ENCODE data around the gene RNU7-1.
A peak's percentile ranks its signal among the peaks of the same experiment; 100 is the strongest.

The RNU7-1 gene

DNA sequence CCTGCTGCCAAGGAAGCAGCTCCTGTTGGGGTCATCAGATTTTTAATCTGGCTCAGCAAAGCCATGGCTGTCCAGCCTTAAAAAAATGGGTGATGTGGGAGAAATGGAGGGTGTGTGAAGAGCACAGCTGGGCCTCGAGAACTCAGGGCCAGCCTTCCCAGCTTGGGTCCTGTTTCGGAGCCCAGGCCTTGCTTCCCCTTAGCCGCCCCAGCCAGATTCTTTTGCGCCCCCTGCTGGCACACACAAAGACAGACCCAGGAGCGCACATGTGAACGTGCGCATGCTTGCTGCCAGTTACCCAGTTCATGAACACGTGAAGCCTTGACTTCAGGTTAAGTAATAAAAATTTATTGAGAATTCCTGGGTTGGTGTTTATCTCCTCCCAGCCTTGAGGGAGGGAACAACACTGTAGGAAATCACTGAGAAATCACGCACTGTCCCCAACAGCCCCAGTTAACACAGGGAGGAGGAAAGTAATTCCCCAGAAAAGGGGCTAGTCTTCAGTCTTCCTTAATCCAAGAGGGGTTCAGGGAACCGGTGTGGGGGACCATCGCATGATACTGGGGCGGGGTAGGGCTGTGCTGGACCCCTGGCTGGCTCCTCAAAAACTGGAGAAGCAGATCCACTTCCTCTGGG is 21.5 kb downstream of the RNU7-1 start:
- peak; percentile 83 for DNase-seq (ENCODE audit: low read depth)

DNA sequence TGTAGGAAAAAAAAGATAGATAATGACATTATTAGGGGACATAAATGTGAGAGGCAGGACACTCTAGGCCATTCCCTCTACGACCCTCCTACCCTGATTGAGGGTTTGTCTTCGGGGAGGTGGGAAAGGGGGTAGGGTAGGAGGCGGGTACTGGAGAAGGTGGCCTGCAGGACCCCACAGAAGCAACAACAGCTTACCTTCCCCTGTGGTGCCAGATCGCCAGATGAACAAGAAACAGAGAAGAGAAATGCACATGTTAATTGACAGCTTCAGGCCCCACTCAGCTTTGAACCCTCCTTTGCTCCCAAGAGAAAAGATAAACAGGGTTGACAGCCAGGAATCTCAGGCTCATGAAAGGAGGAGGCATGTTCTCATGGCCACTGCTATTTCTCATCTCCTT is 22.1 kb downstream of the RNU7-1 start:
- no peak for DNase-seq (ENCODE audit: low read depth)

DNA sequence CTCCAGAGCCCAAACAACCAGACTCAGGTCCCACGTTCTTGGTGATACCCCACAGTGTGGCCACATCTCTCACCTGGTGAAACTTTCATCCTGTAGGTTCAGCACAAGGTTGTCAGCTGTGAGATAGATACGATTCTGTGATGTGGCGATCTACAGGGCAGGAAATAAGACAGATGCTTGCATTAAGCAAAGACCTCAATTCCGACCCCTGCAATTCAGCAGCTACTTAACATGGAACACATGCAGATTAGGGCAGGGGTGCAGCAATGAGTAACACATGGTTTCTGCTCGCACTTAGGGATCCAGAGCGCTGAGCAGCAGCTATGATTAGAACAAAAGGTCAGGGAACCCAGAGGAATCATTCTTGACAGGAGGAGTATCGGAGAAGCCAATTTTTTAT is 22.7 kb downstream of the RNU7-1 start:
- DNase-seq (ENCODE audit: low read depth): no peak

DNA sequence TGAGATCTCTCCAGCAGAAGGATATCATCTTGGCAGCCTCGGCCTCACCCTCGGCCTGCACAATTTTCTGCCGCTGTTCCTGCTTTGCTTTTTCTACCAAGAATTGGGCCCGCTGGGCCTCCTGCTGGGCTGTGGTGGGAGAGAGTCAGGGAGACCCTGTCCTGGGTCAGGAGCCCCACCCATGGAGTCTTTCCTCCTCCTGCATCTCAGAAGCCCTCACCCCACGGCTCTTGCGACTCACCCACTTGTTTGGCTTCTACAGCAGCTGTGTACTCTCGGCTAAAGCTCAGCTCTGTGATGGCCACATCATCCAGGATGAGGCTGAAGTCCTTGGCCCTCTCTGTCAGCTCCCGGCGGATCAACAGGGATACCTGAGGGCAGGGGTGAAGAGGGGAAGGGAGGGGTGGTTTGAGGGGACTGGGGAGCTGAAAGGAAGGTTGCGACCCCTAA is 24.1 kb downstream of the RNU7-1 start:
- DNase-seq (ENCODE audit: low read depth): no peak

DNA sequence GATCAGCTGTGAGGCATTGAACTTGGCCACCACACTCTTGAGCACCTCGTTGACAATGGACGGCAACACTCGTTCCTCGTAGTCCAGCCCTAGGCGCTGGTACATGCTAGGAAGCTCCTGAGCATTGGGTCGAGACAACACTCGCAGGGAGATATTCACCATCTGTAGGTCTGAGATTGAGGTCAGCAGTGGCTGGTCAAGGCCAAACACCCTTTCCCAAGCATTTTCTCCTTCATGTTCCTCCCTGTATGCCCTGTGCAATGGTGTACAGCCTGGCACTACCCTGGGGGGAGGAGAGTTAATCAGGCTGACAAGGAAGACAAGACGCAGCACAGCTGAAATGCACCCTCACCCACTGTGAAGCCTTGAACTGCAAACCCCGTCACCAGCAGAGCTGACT is 24.8 kb downstream of the RNU7-1 start:
- DNase-seq (ENCODE audit: low read depth): no peak

DNA sequence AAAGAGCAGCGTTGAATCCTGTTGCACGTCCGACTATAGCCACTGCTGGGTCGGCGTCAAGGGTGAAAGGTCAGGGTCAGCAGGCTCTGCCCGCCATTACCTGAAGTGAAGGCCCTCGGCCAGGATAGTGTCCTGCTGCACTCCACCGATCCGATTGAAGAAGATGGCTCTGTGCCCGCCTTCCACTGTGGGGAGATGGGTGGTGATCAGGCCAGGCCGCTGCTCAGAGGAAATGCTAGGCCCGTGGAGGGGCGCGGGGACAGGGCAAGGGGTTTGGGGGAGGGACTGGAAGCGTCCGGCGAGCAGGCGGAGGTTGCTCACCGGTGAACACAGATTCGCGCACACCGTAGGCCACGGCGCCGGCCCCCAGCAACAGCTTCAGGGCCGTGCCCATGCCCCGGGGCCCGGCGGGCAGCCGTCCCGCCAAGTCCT is 26.5 kb downstream of the RNU7-1 start:
- no peak for DNase-seq (ENCODE audit: low read depth)

DNA sequence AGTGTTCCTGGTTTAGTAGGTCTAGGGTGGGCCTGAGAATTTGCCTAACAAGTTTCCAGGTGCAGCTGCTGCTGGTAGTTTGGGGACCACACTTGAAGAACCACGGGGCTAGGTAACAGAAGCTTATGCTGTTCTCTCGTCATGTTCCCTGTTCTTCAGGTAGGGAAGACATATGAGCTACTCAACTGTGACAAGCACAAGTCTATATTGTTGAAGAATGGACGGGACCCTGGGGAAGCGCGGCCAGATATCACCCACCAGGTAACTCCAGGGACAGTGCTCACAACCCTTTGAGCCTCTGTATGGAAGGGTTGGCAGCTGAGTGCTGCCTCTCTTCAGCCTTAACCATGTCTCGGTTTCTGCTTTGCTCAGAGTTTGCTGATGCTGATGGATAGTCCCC is 30.6 kb downstream of the RNU7-1 start:
- no peak for DNase-seq (ENCODE audit: low read depth)

DNA sequence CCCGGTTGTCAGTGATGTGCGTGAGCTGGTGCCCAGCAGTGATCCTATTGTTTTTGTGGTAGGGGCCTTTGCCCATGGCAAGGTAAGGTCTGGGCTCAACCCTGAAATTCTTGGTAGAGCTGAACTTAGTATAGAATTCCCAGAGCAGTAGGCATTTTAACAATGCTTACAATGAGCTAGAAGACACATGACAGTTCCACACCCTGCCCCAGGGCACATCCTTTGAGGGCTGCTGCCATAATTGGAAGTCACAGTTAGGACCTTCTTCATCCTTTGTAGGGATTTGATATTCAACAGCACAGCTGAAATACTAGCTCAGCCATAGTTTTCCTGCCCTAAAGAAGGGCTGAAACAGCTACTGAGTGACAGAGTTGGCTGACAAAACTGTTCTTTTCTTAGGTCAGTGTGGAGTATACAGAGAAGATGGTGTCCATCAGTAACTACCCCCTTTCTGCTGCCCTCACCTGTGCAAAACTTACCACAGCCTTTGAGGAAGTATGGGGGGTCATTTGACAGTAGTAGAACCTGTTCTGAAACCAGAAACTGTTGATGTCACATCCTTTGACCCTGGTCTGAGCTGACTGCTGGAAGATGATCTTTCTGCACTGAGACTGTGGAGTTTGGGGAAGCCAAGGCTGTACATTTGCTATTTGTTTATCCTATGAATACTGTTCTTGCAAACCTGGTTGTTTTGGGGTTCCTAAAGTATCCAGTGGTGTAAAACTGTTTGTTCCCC is 31.8 kb downstream of the RNU7-1 start:
- no peak for DNase-seq (ENCODE audit: low read depth)

DNA sequence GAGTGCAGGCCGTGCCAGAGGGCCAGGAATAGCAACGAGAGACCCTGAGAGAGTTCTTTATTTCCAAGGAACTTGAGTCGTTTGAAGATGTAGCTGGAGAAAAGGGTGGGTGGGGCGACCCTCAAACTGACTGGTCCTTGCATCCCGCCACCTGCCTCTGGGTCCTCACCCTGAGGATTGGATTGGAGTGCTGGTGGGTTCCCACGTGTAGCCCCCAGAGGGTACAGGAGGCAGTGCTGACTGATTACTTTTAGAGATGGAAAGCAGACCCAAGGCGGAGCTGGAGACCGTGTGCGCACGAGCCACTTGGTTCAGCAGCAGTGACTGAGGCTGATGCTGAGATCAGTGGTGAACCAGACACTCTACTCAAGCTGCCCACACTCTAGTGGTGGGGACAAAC is 34.0 kb downstream of the RNU7-1 start:
- no peak for DNase-seq (ENCODE audit: low read depth)

DNA sequence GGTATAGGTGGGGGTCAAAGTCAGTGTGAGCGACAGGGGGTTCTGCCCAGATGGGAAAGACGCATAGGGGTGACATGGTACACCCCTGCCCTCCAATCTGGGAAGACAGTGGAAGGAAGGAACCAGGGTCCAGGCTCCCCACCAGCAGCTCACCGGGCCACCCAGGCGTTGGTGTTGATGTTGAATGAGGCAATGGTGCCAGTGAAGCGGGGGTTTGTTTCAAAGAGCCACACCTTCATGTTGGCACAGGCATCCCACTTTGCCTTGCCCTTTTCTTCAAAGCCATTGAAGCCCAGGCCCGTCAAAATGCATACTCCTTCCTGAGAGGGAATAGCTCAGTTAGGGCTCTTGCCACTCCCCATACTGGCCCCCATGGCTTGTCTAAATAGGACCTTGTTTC is 34.6 kb downstream of the RNU7-1 start:
- DNase-seq (ENCODE audit: low read depth): no peak

DNA sequence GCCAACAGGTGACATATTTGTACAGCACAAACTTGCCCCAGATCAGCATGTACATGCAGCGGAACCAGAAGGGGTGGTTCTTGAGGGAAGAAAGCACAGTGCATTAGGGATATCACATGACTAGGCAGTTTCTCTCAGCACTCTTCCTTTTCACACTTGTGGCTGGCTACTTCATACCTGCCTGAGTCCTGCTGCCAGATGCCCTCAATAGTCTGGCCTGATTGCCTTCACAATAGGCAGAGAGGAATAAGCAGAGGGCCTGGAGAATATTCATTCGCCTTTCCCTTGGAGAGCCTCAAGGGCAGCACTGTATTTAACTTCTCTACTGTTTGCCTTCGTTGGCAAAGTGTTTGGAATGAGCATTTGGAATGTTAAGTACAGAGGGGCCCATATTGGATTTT is 35.0 kb downstream of the RNU7-1 start:
- no peak for DNase-seq (ENCODE audit: low read depth)

DNA sequence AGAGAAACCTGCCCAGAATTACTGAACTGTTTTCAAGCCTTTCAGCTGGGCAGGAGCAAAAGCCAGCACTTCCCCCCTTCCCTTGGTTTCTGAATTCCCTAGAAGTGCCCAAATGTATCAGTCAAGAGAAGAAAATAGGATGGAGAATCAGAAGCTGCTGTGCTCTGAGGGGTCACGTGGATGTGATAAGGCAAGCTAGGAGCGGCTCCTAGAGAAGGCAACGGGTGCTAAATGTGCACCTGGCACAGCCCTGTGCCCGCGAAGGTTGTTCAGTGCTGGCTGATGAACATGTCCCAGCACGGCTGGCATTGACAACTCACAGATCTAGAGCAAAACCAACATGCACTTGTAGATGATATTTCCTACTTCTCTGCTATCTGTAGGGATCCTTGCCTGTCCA is 35.4 kb downstream of the RNU7-1 start:
- DNase-seq (ENCODE audit: low read depth): no peak

DNA sequence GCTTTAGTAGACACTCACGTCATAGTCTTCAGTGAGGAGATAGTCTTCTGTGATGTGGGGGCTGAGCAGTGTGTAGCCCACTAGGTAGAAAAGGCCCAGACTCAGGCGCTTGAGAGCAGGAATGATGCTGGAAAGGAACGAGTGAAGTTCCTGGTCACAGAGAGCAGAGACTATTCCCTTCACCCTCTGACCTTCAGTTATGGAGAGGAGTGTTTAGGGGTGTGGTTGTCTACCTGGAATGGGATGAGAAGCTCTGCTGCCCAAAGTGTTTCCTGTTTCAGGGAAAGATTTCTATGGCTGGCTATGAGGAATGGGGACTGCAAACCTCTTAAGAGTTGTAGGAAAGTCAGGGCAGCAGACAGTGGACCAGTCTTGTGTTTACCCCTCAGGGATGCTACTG is 35.8 kb downstream of the RNU7-1 start:
- no peak for DNase-seq (ENCODE audit: low read depth)

DNA sequence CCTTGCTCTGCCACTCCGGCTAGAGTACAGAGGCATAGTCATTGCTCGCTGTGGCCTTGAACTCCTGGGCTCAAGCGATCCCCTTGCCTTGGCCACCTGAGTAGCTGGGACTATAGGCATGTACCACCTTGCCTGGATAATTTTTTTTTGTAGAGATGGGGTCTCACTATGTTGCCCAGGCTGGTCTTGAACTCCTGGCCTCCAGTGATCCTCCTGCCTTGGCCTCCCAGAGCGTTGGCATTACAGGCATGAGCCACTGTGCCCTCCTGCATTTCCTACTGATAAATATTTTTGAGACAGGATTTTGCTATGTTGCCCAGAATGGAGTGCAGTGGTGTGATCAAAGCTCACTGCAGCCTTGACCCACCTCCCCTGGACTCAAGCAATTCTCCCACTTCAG is 36.5 kb downstream of the RNU7-1 start:
- DNase-seq (ENCODE audit: low read depth): no peak

DNA sequence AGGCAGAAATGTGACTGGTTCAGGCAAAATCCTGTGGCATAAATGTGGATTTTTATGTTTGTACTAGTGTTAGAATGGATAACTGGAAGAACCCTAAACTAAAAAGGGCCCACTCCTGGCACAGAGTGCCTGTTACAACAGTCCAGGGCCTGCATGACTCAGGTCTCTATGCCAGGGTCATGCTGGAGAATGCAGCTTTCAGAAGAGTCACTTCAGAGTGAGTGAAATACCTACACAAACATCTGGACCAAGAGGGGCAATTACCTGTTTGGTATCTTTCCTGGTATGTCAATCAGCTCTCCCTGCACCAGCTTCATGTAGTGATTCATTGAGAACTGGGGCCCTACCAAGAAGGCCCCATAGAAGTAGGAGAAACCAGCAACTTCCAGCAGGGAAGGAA is 37.1 kb downstream of the RNU7-1 start:
- DNase-seq (ENCODE audit: low read depth): no peak

DNA sequence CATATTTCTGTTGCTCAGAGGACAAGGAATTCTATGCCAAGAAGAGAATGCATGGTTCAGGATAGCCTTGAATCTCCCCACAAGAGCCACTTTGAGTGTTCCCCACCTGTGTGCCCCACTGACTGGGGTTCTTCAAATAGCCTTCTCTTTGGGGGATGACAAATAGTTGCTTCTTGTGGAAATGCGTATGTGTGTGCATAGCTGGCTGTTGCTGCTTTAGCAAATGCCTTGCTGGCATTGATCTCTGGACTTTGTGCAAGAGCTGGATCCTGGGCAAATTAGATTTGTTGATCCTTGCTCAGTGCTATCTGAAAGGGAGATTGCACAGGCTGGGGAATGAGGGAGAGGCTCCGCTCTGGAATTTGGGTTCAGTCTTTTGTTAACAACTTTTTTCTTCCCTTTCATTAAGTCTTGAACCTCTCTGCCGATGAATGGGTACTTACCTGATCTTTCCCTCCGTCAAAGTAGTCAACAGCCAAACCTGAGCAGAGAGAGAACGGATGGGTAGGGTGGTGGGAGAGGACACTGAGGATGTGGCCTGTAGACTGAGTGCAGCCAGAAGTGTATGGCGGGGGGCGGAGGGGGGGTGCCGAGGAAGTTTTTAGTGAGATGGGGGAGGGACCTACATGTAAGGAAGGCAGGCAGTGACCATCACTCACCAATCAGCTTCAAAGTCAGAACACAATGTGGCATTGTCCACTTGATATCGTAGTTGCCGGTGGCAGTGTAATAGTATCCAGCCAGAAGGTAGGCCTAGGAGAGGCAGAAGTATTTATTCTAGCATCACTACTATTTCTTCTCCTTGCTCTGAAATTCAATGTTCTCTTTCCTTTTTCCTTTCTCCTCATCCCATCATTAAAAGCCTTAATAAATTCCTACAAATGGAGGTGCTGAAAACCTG is 37.8 kb downstream of the RNU7-1 start:
- no peak for DNase-seq (ENCODE audit: low read depth)

DNA sequence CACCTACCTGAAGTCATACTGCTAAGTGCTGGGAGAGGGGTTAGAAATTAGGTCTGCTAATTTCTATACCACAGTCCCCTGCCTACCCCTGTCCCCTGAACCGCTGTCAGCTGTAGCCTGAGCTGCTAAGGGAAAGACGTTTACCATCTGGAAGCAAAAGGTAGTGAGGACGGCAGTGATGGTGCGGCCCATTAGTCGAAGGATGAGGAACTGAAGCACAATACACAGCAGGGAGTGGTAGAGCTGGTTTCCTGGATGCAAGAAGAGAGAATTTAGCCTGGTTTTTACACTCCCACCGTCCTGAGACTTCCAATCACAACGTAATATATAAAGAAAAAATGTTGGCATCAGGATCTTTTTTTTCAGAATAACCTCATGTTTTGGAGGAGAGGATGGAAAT is 38.9 kb downstream of the RNU7-1 start:
- no peak for DNase-seq (ENCODE audit: low read depth)

DNA sequence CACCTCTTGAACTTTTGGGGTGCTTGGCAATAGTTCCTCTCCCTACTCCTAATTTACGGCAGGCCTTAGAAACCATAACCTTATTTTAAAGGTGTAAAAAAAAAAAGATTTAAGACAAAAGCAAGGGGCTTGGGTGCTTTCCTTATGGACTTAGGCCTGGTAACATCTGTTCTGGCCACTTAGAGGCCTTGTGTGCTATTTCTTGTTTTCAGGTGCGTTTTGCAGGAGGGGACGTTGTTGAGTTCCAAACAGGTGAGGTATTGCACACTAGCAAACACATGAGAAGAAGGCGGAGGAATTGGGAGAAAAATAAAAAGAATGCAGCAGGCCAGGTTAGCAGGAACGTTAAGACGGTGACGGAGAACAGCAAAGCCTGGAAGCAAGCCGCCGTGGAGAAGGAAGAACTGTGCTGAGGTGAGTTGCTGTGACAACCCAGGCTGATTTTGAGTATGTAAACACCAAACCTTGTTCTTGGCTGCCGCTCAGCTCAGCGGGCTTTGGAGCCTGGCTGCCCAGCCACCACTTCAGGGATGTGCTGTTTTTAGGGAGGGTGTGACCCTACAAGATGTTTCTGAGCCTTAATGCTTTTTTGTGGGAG is 44.4 kb downstream of the RNU7-1 start:
- no peak for DNase-seq (ENCODE audit: low read depth)

Measured in fibroblast of gingiva (primary cell).